SK-N-SH (cell line): ENCODE data around the gene SLC29A1. TPM values are rescaled to one million over a fixed set of nuclear protein-coding genes. Genes with fewer than 3 reads are reported as not detected.
A peak's percentile ranks its signal among the peaks of the same experiment; 100 is the strongest.

Experiments
- CTCF ChIA-PET: fragments of 300-600, 350-600 bp; formaldehyde crosslinking; extraction: SDS; loops from one replicate; lab custom pipeline; 2021; lab: Yijun Ruan, JAX
- POLR2A ChIA-PET: fragments of 350-600 bp; sonication (Branson Sonifier 250); formaldehyde crosslinking; extraction: SDS; loops from one replicate; lab custom pipeline; 2020; ENCODE audit warnings: antibody characterized with exemption, inconsistent platforms; lab: Yijun Ruan, JAX
- DNase-seq: peaks from one replicate; pipeline ENCODE4 v3.0.0; 2012
- H2AFZ ChIP-seq: fragments of 200-600 bp; sonication (generic); 2 replicates; pipeline ENCODE4 v1.8.1; 2016; ENCODE audit warnings: antibody characterized with exemption, mild to moderate bottlenecking, low read depth
- H3F3A ChIP-seq: fragments of 200-600 bp; sonication (generic); replicated peaks from 2 replicates; pipeline ENCODE3; 2016; ENCODE audit warnings: antibody characterized with exemption, mild to moderate bottlenecking; ENCODE audit not compliant: insufficient read depth
- H3K27ac ChIP-seq, 2 experiments: fragments of 200-500 bp in 1 of 2; fragments of 200-600 bp in 1 of 2; sonication (Bioruptor generic) in 1 of 2; sonication (generic), shearing (Covaris generic) in 1 of 2; 2 replicates each; pipeline versions ENCODE4 v1.5.1 to v1.6.1; 2014 to 2016; ENCODE audit warnings: low read depth in 2 of 2, inconsistent platforms in 1 of 2, low read length in 1 of 2, mild to moderate bottlenecking in 1 of 2, mixed read lengths in 1 of 2
- H3K27me3 ChIP-seq: fragments of 200-600 bp; sonication (generic), shearing (Covaris generic); 2 replicates; pipeline ENCODE4 v1.6.1; 2016; ENCODE audit warnings: mixed run types; ENCODE audit not compliant: insufficient read depth
- H3K36me3 ChIP-seq, 2 experiments: fragments of 200-500 bp in 1 of 2; fragments of 200-600 bp in 1 of 2; sonication (Bioruptor generic) in 1 of 2; sonication (generic) in 1 of 2; replicated peaks in 1 of 2; 2 replicates each; pipeline versions ENCODE3 to v1.5.1; 2014 to 2016; ENCODE audit warnings: low read length in 1 of 2, mild to moderate bottlenecking in 1 of 2; ENCODE audit not compliant: insufficient read depth in 2 of 2, control insufficient read depth in 1 of 2
- H3K4me1 ChIP-seq, 2 experiments: fragments of 200-500 bp in 1 of 2; fragments of 200-600 bp in 1 of 2; sonication (Bioruptor generic) in 1 of 2; sonication (generic), shearing (Covaris generic) in 1 of 2; 2 replicates each; pipeline versions ENCODE4 v1.5.1 to v1.6.1; 2014 to 2016; ENCODE audit warnings: low read depth in 1 of 2, low read length in 1 of 2, mixed run types in 1 of 2; ENCODE audit not compliant: insufficient read depth in 2 of 2, control insufficient read depth in 1 of 2
- H3K4me2 ChIP-seq: fragments of 200-600 bp; sonication (generic), shearing (Covaris generic); 2 replicates; pipeline ENCODE4 v1.6.1; 2017; ENCODE audit warnings: mixed run types
- H3K4me3 ChIP-seq, 2 experiments: fragments of 200-500 bp in 1 of 2; fragments of 200-600 bp in 1 of 2; sonication (Bioruptor generic) in 1 of 2; sonication (generic), shearing (Covaris generic) in 1 of 2; 2 replicates each; pipeline versions ENCODE4 v1.5.1 to v1.8.1; 2014 to 2016; ENCODE audit warnings: low read depth in 2 of 2, inconsistent platforms in 1 of 2, low read length in 1 of 2, mild to moderate bottlenecking in 1 of 2, mixed read lengths in 1 of 2, moderate library complexity in 1 of 2
- H3K79me2 ChIP-seq: fragments of 200-600 bp; sonication (generic); 2 replicates; pipeline ENCODE4 v1.8.1; 2017; ENCODE audit warnings: mild to moderate bottlenecking; ENCODE audit not compliant: insufficient read depth
- H3K9ac ChIP-seq: fragments of 200-600 bp; sonication (generic); 2 replicates; pipeline ENCODE4 v1.6.1; 2017; ENCODE audit warnings: mixed run types
- H3K9me2 ChIP-seq: fragments of 200-600 bp; sonication (generic); 2 replicates; pipeline ENCODE4 v1.6.1; 2017; ENCODE audit warnings: mixed run types
- H3K9me3 ChIP-seq: fragments of 200-600 bp; sonication (generic); 2 replicates; pipeline ENCODE4 v1.6.1; 2017; ENCODE audit warnings: mixed run types, mild to moderate bottlenecking, moderate library complexity
- H4K20me1 ChIP-seq: fragments of 200-600 bp; sonication (generic); 2 replicates; pipeline ENCODE4 v1.6.1; 2017; ENCODE audit warnings: mild to moderate bottlenecking, mixed run types; ENCODE audit not compliant: insufficient read depth
- CHD2 ChIP-seq: fragments of 150-350 bp; IDR thresholded peaks from 2 replicates; pipeline ENCODE4 v1.6.1; 2018; ENCODE audit warnings: low read length; ENCODE audit not compliant: partially characterized antibody
- EP300 ChIP-seq, 2 experiments: IDR thresholded peaks; 2 replicates each; pipeline versions ENCODE4 v1.4.0 to v1.6.1; 2012; ENCODE audit warnings: borderline replicate concordance in 1 of 2, low read depth in 1 of 2, low read length in 1 of 2
- EZH2phosphoT487 ChIP-seq: fragments of 200-600 bp; sonication (generic); IDR thresholded peaks from 2 replicates; pipeline ENCODE4 v1.6.1; 2017; ENCODE audit warnings: low read depth, mixed run types, mild to moderate bottlenecking, antibody characterized with exemption, moderate library complexity, borderline replicate concordance
- FOSL2 ChIP-seq: IDR thresholded peaks from 2 replicates; pipeline ENCODE4 v1.4.0; 2012; ENCODE audit warnings: low read depth, mild to moderate bottlenecking, moderate library complexity, borderline replicate concordance
- FOXJ3 ChIP-seq: sonication (generic); formaldehyde crosslinking; IDR thresholded peaks from 2 replicates; pipeline ENCODE4 v1.5.1; 2020; ENCODE audit warnings: mild to moderate bottlenecking, missing genetic modification reagents
- FOXM1 ChIP-seq: IDR thresholded peaks from 2 replicates; pipeline ENCODE4 v1.4.0; 2012; ENCODE audit warnings: low read depth, mild to moderate bottlenecking
- GABPA ChIP-seq: IDR thresholded peaks from 2 replicates; pipeline ENCODE4 v1.4.0; 2012; ENCODE audit warnings: low read depth, mild to moderate bottlenecking
- MEF2A ChIP-seq: IDR thresholded peaks from 2 replicates; pipeline ENCODE4 v1.4.0; 2012; ENCODE audit warnings: low read depth, borderline replicate concordance
- MXI1 ChIP-seq: IDR thresholded peaks from 2 replicates; pipeline ENCODE4 v1.6.1; 2012; ENCODE audit warnings: mild to moderate bottlenecking, low read depth, low read length, improper control_type of control experiment
- NFIC ChIP-seq: IDR thresholded peaks from 2 replicates; pipeline ENCODE4 v1.4.0; 2012; ENCODE audit warnings: borderline replicate concordance
- NRF1 ChIP-seq: IDR thresholded peaks from 2 replicates; pipeline ENCODE4 v1.6.1; 2012; ENCODE audit warnings: low read depth, mild to moderate bottlenecking, low read length
- RAD21 ChIP-seq: IDR thresholded peaks from 2 replicates; pipeline ENCODE4 v1.6.1; 2012; ENCODE audit warnings: mild to moderate bottlenecking, low read length
- RFX5 ChIP-seq: IDR thresholded peaks from 2 replicates; pipeline ENCODE4 v1.6.1; 2012; ENCODE audit warnings: mild to moderate bottlenecking, improper control_type of control experiment, low read length
- WGBS: methylation state at CpG from one replicate; pipeline ENCODE4 v1.1.6; 2017; ENCODE audit warnings: low lambda C conversion rate; 5-methylcytosine and 5-hydroxymethylcytosine counted together
- polyA plus RNA-seq, 3 experiments: library from polyadenylated mRNA; depleted of rRNA; stranded (reverse); fragments of >200 nt; gene quantifications; 2 replicates each; pipeline ENCODE4 v1.2.3, GENCODE V29; 2012
- TF ChIP-seq, protein P1 (sequence below): fragments of 200-600 bp; sonication (generic); IDR thresholded peaks from 2 replicates; pipeline ENCODE4 v1.6.1; 2017; ENCODE audit warnings: antibody characterized with exemption, mild to moderate bottlenecking, moderate library complexity
- TF ChIP-seq, protein P2 (sequence below): fragments of 150-350 bp; IDR thresholded peaks from 2 replicates; pipeline ENCODE4 v1.6.1; 2017; ENCODE audit warnings: antibody characterized with exemption, low read length, low read depth, borderline replicate concordance
- TF ChIP-seq, protein P3 (sequence below): IDR thresholded peaks from 2 replicates; pipeline ENCODE4 v1.4.0; 2012; ENCODE audit warnings: low read depth, borderline replicate concordance

The SLC29A1 gene
- polyA plus RNA-seq, 1 of the 3 experiments (the other 2 are of a cell fraction), result 44.5 TPM

DNA sequence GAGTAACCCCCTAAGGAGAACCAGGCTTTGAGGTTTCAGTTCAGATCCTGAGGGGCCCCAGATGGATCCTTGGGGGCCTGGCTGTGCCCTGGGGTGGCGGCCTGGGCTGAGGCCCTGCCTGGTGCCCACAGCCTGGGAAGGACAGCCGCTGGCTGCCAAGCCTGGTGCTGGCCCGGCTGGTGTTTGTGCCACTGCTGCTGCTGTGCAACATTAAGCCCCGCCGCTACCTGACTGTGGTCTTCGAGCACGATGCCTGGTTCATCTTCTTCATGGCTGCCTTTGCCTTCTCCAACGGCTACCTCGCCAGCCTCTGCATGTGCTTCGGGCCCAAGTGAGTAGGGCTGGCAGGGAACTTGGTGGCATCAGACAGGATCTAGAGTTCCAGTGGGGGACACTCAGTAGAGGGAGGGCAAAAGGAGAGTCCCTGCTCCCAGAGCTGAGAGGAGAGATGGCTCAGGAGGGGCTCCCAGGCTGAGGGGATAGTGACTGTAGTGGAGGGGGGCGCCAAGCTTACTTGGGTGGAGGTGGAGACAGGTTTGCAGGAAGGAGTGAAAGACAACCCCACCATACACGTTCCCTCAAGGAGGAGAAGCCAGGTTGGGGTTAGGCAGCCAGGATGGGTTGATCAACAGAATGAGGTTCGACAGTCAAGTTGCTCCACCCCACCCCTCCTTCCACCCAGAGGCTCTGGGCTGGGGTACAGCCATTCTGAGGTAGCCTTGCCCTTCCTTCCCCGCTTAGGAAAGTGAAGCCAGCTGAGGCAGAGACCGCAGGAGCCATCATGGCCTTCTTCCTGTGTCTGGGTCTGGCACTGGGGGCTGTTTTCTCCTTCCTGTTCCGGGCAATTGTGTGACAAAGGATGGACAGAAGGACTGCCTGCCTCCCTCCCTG lies 9.5 kb downstream of the SLC29A1 start:
- no peaks in the 10 kb centered on the region for H3K9me2 ChIP-seq
- no peak for DNase-seq
- H2AFZ ChIP-seq, result no peak overlapping the region
- POLR2A ChIA-PET, result interaction anchor here (2.0 to 3.2 kb wide), 3 partner anchors 9 to 13 kb away, joined by 9 to 48 read pairs (median 20); partner anchors contain the start of genes HSP90AB1 and SLC29A1
- 94% methylated on average over 13 of the region's 16 CpGs for WGBS
- H3K4me1 ChIP-seq, result peaks cover 26 to 78% of the 10 kb centered on the region in 2 experiments
- no peaks in the 10 kb centered on the region for H3K79me2 ChIP-seq
- CTCF ChIA-PET, result interaction anchor here (1.2 to 8.5 kb wide), 10 partner anchors 11 to 154 kb away, joined by 5 to 224 read pairs (median 10); partner anchors contain the start of genes HSP90AB1, MYMX and SLC29A1
- H3F3A ChIP-seq, result peaks cover 18% of the 10 kb centered on the region
- H3K9ac ChIP-seq, result no peak overlapping the region
- peak overlapping the region in 1 of 2 experiments; percentile 91; a peak in 3 of 4 replicates for H3K27ac ChIP-seq
- H3K9me3 ChIP-seq, result no peaks in the 10 kb centered on the region
- H3K4me3 ChIP-seq, result no peak overlapping the region
- no peaks in the 10 kb centered on the region for H4K20me1 ChIP-seq
- no peaks in the 10 kb centered on the region for H3K27me3 ChIP-seq
- H3K4me2 ChIP-seq, result no peak overlapping the region
- TF ChIP-seq FOXJ3 (CRISPR knock-in tag), result no peak
- no peak for TF ChIP-seq NRF1
- TF ChIP-seq, protein P1, sequence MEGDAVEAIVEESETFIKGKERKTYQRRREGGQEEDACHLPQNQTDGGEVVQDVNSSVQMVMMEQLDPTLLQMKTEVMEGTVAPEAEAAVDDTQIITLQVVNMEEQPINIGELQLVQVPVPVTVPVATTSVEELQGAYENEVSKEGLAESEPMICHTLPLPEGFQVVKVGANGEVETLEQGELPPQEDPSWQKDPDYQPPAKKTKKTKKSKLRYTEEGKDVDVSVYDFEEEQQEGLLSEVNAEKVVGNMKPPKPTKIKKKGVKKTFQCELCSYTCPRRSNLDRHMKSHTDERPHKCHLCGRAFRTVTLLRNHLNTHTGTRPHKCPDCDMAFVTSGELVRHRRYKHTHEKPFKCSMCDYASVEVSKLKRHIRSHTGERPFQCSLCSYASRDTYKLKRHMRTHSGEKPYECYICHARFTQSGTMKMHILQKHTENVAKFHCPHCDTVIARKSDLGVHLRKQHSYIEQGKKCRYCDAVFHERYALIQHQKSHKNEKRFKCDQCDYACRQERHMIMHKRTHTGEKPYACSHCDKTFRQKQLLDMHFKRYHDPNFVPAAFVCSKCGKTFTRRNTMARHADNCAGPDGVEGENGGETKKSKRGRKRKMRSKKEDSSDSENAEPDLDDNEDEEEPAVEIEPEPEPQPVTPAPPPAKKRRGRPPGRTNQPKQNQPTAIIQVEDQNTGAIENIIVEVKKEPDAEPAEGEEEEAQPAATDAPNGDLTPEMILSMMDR, result no peak
- TF ChIP-seq FOXM1, result no peak
- no peak for TF ChIP-seq EP300 (IDR thresholded peaks at IDR 0.05; ENCODE audit: borderline replicate concordance in 1 of 2, low read depth in 1 of 2, low read length in 1 of 2)
- no peak for TF ChIP-seq GABPA
- TF ChIP-seq CHD2, result no peak
- no peak for TF ChIP-seq EZH2phosphoT487
- no peak for TF ChIP-seq RFX5
- TF ChIP-seq, protein P2, sequence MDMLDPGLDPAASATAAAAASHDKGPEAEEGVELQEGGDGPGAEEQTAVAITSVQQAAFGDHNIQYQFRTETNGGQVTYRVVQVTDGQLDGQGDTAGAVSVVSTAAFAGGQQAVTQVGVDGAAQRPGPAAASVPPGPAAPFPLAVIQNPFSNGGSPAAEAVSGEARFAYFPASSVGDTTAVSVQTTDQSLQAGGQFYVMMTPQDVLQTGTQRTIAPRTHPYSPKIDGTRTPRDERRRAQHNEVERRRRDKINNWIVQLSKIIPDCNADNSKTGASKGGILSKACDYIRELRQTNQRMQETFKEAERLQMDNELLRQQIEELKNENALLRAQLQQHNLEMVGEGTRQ, result no peak
- TF ChIP-seq FOSL2, result no peak
- no peak for TF ChIP-seq NFIC
- TF ChIP-seq, protein P3, sequence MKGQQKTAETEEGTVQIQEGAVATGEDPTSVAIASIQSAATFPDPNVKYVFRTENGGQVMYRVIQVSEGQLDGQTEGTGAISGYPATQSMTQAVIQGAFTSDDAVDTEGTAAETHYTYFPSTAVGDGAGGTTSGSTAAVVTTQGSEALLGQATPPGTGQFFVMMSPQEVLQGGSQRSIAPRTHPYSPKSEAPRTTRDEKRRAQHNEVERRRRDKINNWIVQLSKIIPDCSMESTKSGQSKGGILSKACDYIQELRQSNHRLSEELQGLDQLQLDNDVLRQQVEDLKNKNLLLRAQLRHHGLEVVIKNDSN, result no peak
- no peak for TF ChIP-seq MEF2A
- no peak for TF ChIP-seq RAD21
- no peak for TF ChIP-seq MXI1
- H3K36me3 ChIP-seq, result peaks cover 0 to 6% of the 10 kb centered on the region in 2 experiments
